GM18502 (cell line): ENCODE results near the gene ULK4.

Experiments used
- ATAC-seq: cut with Tn5 transposase; IDR thresholded peaks from one replicate; pipeline ENCODE4 v1.9.1; 2021; ENCODE audit warnings: mild to moderate bottlenecking; ENCODE audit not compliant: unreplicated experiment, poor library complexity

Gene ULK4

GRCh38 chr3:41247055-41248004 lies 714.6 kb downstream of the ULK4 start:
- no peak for ATAC-seq

- ATAC-seq = no peak
These were observed 717.1 kb downstream of the ULK4 start for GRCh38 chr3:41244620-41245336.

GRCh38 chr3:41243183-41243582 lies 718.7 kb downstream of the ULK4 start:
- no peak for ATAC-seq

GRCh38 chr3:41241800-41242571 lies 719.9 kb downstream of the ULK4 start:
- no peak for ATAC-seq

- no peak for ATAC-seq
These were observed 720.7 kb downstream of the ULK4 start for GRCh38 chr3:41241161-41241560.

GRCh38 chr3:41239587-41239986 lies 722.3 kb downstream of the ULK4 start:
- ATAC-seq = no peak

GRCh38 chr3:41237907-41238306 lies 724.0 kb downstream of the ULK4 start:
- ATAC-seq = no peak

GRCh38 chr3:41236228-41236627 lies 725.7 kb downstream of the ULK4 start:
- no peak for ATAC-seq

- no peak for ATAC-seq
These were observed 726.8 kb downstream of the ULK4 start for GRCh38 chr3:41234823-41235721.

- no peak for ATAC-seq
These were observed 737.6 kb downstream of the ULK4 start for GRCh38 chr3:41224120-41224806.

GRCh38 chr3:41223691-41224090 lies 738.2 kb downstream of the ULK4 start:
- ATAC-seq = no peak

- no peak for ATAC-seq
These were observed 738.8 kb downstream of the ULK4 start for GRCh38 chr3:41223078-41223477.

- no peak for ATAC-seq
These were observed 739.4 kb downstream of the ULK4 start for GRCh38 chr3:41222501-41222900.

- ATAC-seq = no peak
These were observed 739.9 kb downstream of the ULK4 start for GRCh38 chr3:41222012-41222411.

- no peak for ATAC-seq
These were observed 740.8 kb downstream of the ULK4 start for GRCh38 chr3:41220906-41221677.

- no peak for ATAC-seq
These were observed 742.5 kb downstream of the ULK4 start for GRCh38 chr3:41219424-41219823.

- ATAC-seq = no peak
These were observed 744.9 kb downstream of the ULK4 start for GRCh38 chr3:41216993-41217392.

GRCh38 chr3:41216422-41216821 lies 745.5 kb downstream of the ULK4 start:
- ATAC-seq = no peak
